HCT116 (cell line): ENCODE results near the gene C1orf21.

Source experiments
- POLR2AphosphoS5 ChIP-seq: IDR thresholded peaks from 2 replicates; pipeline ENCODE4 v1.6.1; 2011; ENCODE audit warnings: mild to moderate bottlenecking, low read depth, low read length, moderate library complexity
- SRF ChIP-seq: IDR thresholded peaks from 2 replicates; pipeline ENCODE4 v1.6.1; 2012; ENCODE audit warnings: low read depth
- ZFX ChIP-seq: fragments of 450-650 bp; IDR thresholded peaks from 2 replicates; pipeline ENCODE4 v1.6.1; 2017
- TF ChIP-seq, protein P1 (sequence below), 3 experiments: fragments of 200-600 bp in 1 of 3; sonication (generic) in 1 of 3; IDR thresholded peaks in 2 of 3; conservative IDR thresholded peaks in 1 of 3; 2 replicates each; pipeline ENCODE4 v1.5.1; 2012 to 2017; ENCODE audit warnings: low read depth in 2 of 3, low read length in 2 of 3, antibody characterized with exemption in 1 of 3, borderline replicate concordance in 1 of 3, control low read depth in 1 of 3, mild to moderate bottlenecking in 1 of 3, mixed read lengths in 1 of 3, mixed run types in 1 of 3, moderate library complexity in 1 of 3; ENCODE audit not compliant: insufficient read depth in 1 of 3

DNA sequence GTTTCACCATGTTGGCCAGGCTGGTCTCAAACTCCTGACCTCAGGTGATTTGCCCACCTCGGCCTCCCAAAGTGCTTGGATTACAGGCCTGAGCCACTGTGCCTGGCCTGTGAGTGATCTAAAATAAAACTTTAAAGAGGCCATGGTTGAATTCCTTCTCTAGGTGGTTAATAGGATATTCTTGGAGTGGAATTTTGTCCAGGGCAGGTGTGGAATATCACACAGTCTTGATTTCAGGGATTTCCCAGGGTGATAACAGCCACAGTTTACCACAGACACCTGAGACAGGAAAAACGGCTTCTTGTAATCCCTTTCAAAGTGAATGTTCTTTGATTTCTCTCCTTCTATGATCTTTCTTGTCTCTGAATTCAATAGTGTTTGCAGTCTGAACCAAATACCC lies 32.1 kb upstream of the C1orf21 start:
- TF ChIP-seq, protein P1, sequence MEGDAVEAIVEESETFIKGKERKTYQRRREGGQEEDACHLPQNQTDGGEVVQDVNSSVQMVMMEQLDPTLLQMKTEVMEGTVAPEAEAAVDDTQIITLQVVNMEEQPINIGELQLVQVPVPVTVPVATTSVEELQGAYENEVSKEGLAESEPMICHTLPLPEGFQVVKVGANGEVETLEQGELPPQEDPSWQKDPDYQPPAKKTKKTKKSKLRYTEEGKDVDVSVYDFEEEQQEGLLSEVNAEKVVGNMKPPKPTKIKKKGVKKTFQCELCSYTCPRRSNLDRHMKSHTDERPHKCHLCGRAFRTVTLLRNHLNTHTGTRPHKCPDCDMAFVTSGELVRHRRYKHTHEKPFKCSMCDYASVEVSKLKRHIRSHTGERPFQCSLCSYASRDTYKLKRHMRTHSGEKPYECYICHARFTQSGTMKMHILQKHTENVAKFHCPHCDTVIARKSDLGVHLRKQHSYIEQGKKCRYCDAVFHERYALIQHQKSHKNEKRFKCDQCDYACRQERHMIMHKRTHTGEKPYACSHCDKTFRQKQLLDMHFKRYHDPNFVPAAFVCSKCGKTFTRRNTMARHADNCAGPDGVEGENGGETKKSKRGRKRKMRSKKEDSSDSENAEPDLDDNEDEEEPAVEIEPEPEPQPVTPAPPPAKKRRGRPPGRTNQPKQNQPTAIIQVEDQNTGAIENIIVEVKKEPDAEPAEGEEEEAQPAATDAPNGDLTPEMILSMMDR (IDR thresholded peaks at IDR 0.05 in 2 of 3, conservative IDR thresholded peaks at IDR 0.05 in 1 of 3; ENCODE audit: borderline replicate concordance in 1 of 3, insufficient read depth in 1 of 3, low read depth in 2 of 3, low read length in 2 of 3), result no peak
- TF ChIP-seq SRF (no peak), POLR2AphosphoS5 (no peak), ZFX (no peak)
